GM12865 (cell line): ENCODE results near the gene BCAR1.

ENCODE experiments used
- DNase-seq: peaks from one replicate; pipeline ENCODE4 v3.0.0; 2010; ENCODE audit warnings: low read depth
- H3K4me3 ChIP-seq: 2 replicates; pipeline ENCODE4 v1.5.1; 2011; ENCODE audit warnings: mild to moderate bottlenecking, low read depth, low read length, control low read depth
- CTCF ChIP-seq: IDR thresholded peaks from 2 replicates; pipeline ENCODE4 v1.5.1; 2011; ENCODE audit warnings: low read length, control low read depth, low read depth, inconsistent platforms; ENCODE audit not compliant: insufficient read depth; ENCODE audit errors: missing control alignments

Gene BCAR1

GRCh38 chr16:75188832-75189477 is 62.5 kb downstream of the BCAR1 start:
- no peak for TF ChIP-seq CTCF
- no peak overlapping the region for H3K4me3 ChIP-seq
- DNase-seq: no peak

GRCh38 chr16:75181630-75182029 is 69.8 kb downstream of the BCAR1 start:
- H3K4me3 ChIP-seq: no peak overlapping the region
- DNase-seq: no peak
- no peak for TF ChIP-seq CTCF

- no peak overlapping the region for H3K4me3 ChIP-seq
- no peak for TF ChIP-seq CTCF
- no peak for DNase-seq
These were observed 72.2 kb downstream of the BCAR1 start for GRCh38 chr16:75179208-75179607.
